ENCODE results near the gene TPX2. TPM values are rescaled to one million over a fixed set of nuclear protein-coding genes. Genes with fewer than 3 reads are reported as not detected.

Gene TPX2
- total and polyA plus RNA-seq, 2 of the 8 experiments (the other 6 are each of a cell fraction or from before 2014, with no cell fraction given) = 43.6 to 125 TPM

DNA sequence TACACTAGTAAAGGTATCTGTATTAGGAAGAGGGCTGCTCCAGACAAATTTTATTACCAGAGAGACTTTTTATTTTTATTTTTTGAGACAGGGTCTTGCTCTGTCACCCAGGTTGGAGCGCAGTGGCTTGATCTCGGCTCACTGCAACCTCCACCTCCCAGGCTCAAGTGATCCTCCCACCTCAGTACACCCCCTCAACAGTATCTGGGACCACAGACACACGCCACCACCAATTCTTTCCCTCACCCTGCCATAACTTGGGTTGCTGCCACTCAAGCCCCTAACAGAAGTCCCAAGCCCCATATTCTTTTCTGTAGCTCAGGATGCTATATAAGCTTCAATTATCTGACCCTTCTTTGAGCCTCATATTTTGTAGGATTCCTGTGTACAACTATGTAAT lies 23.3 kb upstream of the TPX2 start:
- no peak overlapping the region for H2BK120ac ChIP-seq (replicated peaks; ENCODE audit: low read depth, low read length)
- no peak overlapping the region for H3K56ac ChIP-seq (replicated peaks; ENCODE audit: insufficient read length, low read depth, low read length)
- no peak overlapping the region for H3K9ac ChIP-seq (replicated peaks in 1 of 4; ENCODE audit: extremely low read depth in 1 of 4, low read depth in 3 of 4, low read length in 3 of 4)
- H3K27ac ChIP-seq (ENCODE audit: low read depth, low read length) = no peak overlapping the region
- DNase-seq (ENCODE audit: low read depth in 1 of 2, low spot score in 2 of 2) (no peak), FAIRE-seq (no peak)
- no peak overlapping the region for H3K14ac ChIP-seq (ENCODE audit: insufficient read length)
- H3K4ac ChIP-seq (replicated peaks; ENCODE audit: insufficient read length, low read depth, low read length) = no peak overlapping the region
- peaks cover 13 to 96% of the 10 kb centered on the region in 2 experiments for H3K79me2 ChIP-seq (ENCODE audit: control insufficient read depth in 1 of 2, insufficient read depth in 2 of 2, low read length in 2 of 2)
- no peak for TF ChIP-seq BACH1 (IDR thresholded peaks at IDR 0.05; ENCODE audit: low read length)
- TF ChIP-seq, protein P1, sequence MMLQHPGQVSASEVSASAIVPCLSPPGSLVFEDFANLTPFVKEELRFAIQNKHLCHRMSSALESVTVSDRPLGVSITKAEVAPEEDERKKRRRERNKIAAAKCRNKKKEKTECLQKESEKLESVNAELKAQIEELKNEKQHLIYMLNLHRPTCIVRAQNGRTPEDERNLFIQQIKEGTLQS (IDR thresholded peaks at IDR 0.05; ENCODE audit: insufficient read depth, low read depth, low read length) = no peak
- TF ChIP-seq SIRT6 (IDR thresholded peaks at IDR 0.05; ENCODE audit: low read length) = no peak
- TF ChIP-seq RNF2 (IDR thresholded peaks at IDR 0.05; ENCODE audit: borderline replicate concordance, low read depth, low read length, missing control alignments, poor library complexity, severe bottlenecking) = no peak
- TF ChIP-seq, protein P2, sequence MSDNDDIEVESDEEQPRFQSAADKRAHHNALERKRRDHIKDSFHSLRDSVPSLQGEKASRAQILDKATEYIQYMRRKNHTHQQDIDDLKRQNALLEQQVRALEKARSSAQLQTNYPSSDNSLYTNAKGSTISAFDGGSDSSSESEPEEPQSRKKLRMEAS (IDR thresholded peaks at IDR 0.05) = no peak
- TF ChIP-seq EZH2 (IDR thresholded peaks at IDR 0.05; ENCODE audit: low read depth, low read length, severe bottlenecking) = no peak
- TF ChIP-seq KDM5A (IDR thresholded peaks at IDR 0.05; ENCODE audit: low read length) = no peak
- no peak for TF ChIP-seq GTF2F1 (IDR thresholded peaks at IDR 0.05; ENCODE audit: borderline replicate concordance, low read depth, low read length)
- no peak for TF ChIP-seq POLR2A (IDR thresholded peaks at IDR 0.05; ENCODE audit: control extremely low read depth in 1 of 2, low read depth in 2 of 2, low read length in 2 of 2)
- peaks cover 2% of the 10 kb centered on the region; the same call in 1 of the 2 replicates for H3K79me1 ChIP-seq (ENCODE audit: low read depth, low read length)
- H3K4me1 ChIP-seq (replicated peaks in 1 of 4; ENCODE audit: control insufficient read depth in 3 of 4, insufficient read depth in 4 of 4, low read length in 3 of 4) = peaks cover 29 to 57% (median 42%) of the 10 kb centered on the region in 4 experiments
- no peak overlapping the region for H2BK12ac ChIP-seq (ENCODE audit: low read depth, low read length)
- H3K18ac ChIP-seq (ENCODE audit: extremely low read depth, low read length) = no peak overlapping the region
- no peak overlapping the region for H3K4me3 ChIP-seq (ENCODE audit: extremely low read depth in 1 of 4, insufficient read depth in 2 of 4, low read depth in 3 of 4, low read length in 4 of 4)
- H2BK5ac ChIP-seq (ENCODE audit: low read depth, low read length) = no peak overlapping the region
- 63% methylated on average over 3 of the region's 3 CpGs; no CpG with 5 or more reads in 1 of the 2 experiments for WGBS, 2 experiments (ENCODE audit: extremely low coverage in 1 of 2, insufficient coverage in 1 of 2, insufficient read length in 1 of 2, insufficient replicate concordance in 2 of 2, low coverage in 1 of 2, low lambda C conversion rate in 2 of 2, missing lambda C conversion rate in 1 of 2)
- no peak overlapping the region for H4K5ac ChIP-seq (ENCODE audit: insufficient read length, low read depth, low read length)
- no peak overlapping the region for H4K8ac ChIP-seq (ENCODE audit: extremely low read depth, insufficient read depth, low read length)
- H3K23me2 ChIP-seq (ENCODE audit: low read depth, low read length) = peaks cover under 1% of the 10 kb centered on the region
- no peak overlapping the region for H2AFZ ChIP-seq (ENCODE audit: low read length)
- POLR2A ChIA-PET (ENCODE audit: partially characterized antibody) = interaction anchor here (0.8 to 9.7 kb wide), 4 partner anchors 11 to 54 kb away, joined by 4 to 108 read pairs (median 18); no protein-coding TSS in a partner anchor
- H3K9me3 ChIP-seq (ENCODE audit: insufficient read depth in 2 of 2, low read depth in 1 of 2, low read length in 1 of 2) = no peaks in the 10 kb centered on the region
- no peaks in the 10 kb centered on the region for H3K27me3 ChIP-seq (replicated peaks in 1 of 4; ENCODE audit: control insufficient read depth in 3 of 4, extremely low read depth in 1 of 4, insufficient read depth in 3 of 4, low read length in 3 of 4)
- no peak overlapping the region for H2BK20ac ChIP-seq (ENCODE audit: low read length)
- no peak overlapping the region for H2AK5ac ChIP-seq (ENCODE audit: low read depth, low read length)
- no peak overlapping the region for H4K91ac ChIP-seq (replicated peaks; ENCODE audit: insufficient read length, low read length)
- H4K20me1 ChIP-seq (replicated peaks in 1 of 2; ENCODE audit: control insufficient read depth in 1 of 2, insufficient read depth in 2 of 2, low read length in 2 of 2) = peaks cover 0 to 6% of the 10 kb centered on the region in 2 experiments
- no peak overlapping the region for H3K4me2 ChIP-seq (ENCODE audit: insufficient read depth in 1 of 2, low read depth in 2 of 2, low read length in 2 of 2)
- H2BK15ac ChIP-seq (ENCODE audit: low read length) = no peak overlapping the region
- CTCF ChIA-PET (ENCODE audit: partially characterized antibody) = interaction anchor here (0.9 to 1.5 kb wide), 6 partner anchors 31 to 156 kb away, joined by 3 to 6 read pairs (median 4); no protein-coding TSS in a partner anchor
- H3K23ac ChIP-seq (ENCODE audit: insufficient read length) = no peak overlapping the region
- peaks cover 0 to 16% (median 12%) of the 10 kb centered on the region in 4 experiments; a peak in 7 of 8 replicates for H3K36me3 ChIP-seq (ENCODE audit: control insufficient read depth in 2 of 4, insufficient read depth in 4 of 4, low read length in 3 of 4)
